Ecto neural progenitor cell (in vitro differentiated cells): ENCODE data around the gene ZKSCAN2.

Source experiments
- DNase-seq: peaks from one replicate; pipeline ENCODE4 v3.0.0-alpha.2; 2018; ENCODE audit warnings: low spot score

The ZKSCAN2 gene

GRCh38 chr16:25257470-25257955, at the start of gene ZKSCAN2:
Gene ZKSCAN2, minus strand, starts transcription at chr16:25257845. Its CDS starts 718 bp downstream, at chr16:25257127.
- peak; percentile 92 for DNase-seq

- DNase-seq, result no peak
Measured at GRCh38 chr16:25299792-25300590, 42.3 kb upstream of the ZKSCAN2 start.

- DNase-seq, result no peak
Measured at GRCh38 chr16:25298165-25298872, 40.7 kb upstream of the ZKSCAN2 start.

DNA sequence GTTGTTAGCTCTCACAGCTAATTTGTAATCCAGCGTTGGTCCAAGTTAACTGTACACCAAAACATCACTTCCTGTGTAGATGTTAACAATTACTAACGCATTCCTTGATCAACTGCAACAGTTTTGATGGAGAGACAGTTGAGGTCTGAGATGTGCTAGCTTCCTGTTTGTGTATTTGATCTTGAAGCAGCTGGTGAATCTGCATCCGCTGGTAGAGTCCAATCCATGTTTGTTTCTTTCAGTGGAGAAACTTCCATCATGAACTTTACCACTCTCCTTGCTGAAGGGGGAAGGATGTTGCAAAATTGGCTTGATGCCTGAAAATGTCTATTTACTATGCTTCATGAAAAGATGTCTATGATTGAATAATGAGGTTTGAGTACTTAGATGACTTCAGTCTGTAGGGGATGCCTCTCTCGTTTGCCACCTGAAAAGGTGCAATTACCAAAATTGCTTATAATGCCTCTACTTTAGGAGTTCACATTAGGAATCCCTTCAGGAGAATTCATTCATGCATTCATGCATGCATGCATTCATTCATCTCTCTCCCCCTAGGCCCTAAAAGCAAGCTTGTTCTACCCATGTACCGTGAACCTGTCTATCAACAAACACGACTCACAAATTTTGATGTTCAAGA, 39.6 kb upstream of the ZKSCAN2 start:
- no peak for DNase-seq

- DNase-seq, result no peak
Measured at GRCh38 chr16:25291580-25291979, 33.9 kb upstream of the ZKSCAN2 start.

- no peak for DNase-seq
Measured at GRCh38 chr16:25289466-25289865, 31.8 kb upstream of the ZKSCAN2 start.

DNA sequence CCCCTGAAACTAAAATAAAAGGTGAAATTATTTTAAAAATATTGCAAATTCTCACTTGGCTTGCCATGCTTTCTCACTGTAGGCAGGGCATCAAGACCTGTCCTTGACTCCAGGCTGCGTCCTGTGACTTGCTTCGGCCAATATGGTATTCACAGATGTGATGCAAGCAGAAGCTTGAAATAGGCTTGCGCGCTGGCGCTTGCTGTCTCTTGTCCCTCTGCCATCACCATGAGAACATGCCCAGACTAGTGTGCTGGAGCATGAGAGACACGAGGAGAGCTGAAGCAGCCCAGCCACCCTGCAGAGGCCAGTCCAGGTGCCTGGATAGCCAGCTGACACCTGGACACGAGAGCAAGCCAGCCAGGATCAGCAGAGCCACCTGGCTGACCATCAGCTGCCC, 21.8 kb upstream of the ZKSCAN2 start:
- no peak for DNase-seq

DNA sequence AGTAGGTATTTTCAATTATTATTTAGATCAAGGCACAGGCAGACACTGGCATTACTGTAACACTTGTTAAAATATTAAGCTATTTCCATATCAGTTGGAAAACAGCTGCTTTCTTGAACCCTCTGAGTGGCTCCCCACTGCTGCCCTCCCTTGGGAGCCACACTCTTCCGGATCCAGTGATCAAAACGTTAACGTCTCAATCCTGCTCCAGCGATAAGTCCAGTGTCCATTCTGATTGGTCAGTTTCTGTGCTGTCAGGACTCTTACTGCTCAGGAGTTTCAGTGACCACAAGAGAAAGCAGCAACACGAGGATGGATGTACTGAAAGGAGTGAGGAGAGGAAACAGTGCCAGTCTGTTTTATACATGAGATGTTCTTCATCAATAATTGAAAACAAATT, 13.8 kb upstream of the ZKSCAN2 start:
- DNase-seq, result no peak

- no peak for DNase-seq
Measured at GRCh38 chr16:25270577-25270976, 12.9 kb upstream of the ZKSCAN2 start.

GRCh38 chr16:25269879-25270278, 12.2 kb upstream of the ZKSCAN2 start:
- DNase-seq, result no peak

DNA sequence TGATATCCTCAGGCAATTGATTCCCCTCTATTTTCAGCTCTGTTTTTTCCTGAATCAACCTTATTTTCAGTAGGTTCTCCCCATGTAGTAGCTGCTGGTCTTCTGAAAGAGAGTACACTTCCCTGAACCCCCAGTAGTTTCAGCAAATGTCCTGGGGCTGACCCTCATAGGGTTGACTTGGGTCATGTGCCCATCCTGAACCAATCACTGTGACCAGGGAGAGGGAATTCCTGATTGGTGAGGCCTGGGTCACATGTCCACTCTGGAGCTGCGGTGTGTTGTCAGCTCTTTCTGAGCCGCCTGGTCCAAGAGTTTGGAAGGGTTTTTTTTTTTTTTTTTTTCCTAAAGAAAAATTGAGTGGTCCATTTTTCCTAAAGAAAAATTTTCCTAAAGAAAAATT, 8.3 kb upstream of the ZKSCAN2 start:
- no peak for DNase-seq

GRCh38 chr16:25264597-25264996, 7.0 kb upstream of the ZKSCAN2 start:
- no peak for DNase-seq

GRCh38 chr16:25260416-25260815, 2.8 kb upstream of the ZKSCAN2 start:
- no peak for DNase-seq

DNA sequence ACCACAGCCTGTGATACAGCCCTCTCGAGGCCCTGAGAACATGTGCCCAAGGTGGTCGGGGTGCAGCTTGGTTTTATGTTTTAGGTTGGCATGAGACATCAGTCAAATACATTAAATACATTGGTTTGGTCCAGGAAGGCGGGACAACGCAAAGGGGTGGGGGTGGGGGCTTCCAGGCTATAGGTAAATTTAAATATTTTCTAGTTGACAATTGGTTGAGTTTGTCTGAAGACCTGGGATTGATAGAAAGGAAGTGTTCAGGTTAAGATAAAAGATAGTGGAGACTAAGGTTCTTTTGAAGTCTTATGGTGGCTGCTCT, 1.2 kb upstream of the ZKSCAN2 start:
- no peak for DNase-seq

GRCh38 chr16:25257956-25258860, 563 bp upstream of the ZKSCAN2 start:
- DNase-seq, result peak; percentile 96

DNA sequence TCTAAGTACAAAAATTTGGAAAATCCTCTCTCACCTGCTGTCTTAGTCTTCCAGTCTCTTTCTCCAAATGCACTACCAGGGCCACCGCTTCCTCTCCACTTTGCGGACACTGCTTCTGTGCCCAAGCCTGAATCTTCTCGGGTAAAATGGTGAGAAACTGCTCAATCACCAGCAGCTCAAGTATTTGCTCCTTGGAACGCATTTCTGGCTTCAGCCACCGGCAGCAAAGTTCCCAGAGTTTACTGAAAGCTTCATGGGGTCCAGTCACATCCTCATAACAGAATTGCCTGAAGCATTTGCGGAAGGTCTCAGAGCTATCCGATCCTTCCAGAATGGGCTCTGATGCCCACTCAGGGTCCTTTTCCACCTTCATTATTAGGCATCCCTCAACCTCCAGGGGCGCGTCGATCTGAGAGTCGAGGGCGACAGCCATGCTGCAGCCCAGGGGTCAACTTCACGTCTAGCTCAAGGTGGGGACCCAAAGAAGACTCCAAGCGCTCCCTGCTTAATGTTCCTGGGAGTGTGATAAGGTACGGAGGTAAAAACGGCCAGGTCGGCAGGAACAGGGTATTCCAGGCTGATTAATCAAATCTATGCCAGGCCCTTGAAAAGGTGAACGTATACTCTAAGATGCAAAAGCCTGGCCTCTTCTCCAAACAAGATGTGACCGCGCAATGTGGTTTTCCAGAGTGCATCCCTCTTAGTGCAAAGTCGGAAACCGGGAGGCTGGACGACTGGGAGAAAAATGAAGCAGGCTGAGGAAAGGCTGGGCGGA, 763 bp downstream of the ZKSCAN2 start:
- DNase-seq, result no peak

GRCh38 chr16:25253322-25253721, 4.3 kb downstream of the ZKSCAN2 start:
- no peak for DNase-seq

GRCh38 chr16:25250467-25250866, 7.2 kb downstream of the ZKSCAN2 start:
- DNase-seq, result no peak

- DNase-seq, result no peak
Measured at GRCh38 chr16:25235991-25236390, 21.7 kb downstream of the ZKSCAN2 start.

DNA sequence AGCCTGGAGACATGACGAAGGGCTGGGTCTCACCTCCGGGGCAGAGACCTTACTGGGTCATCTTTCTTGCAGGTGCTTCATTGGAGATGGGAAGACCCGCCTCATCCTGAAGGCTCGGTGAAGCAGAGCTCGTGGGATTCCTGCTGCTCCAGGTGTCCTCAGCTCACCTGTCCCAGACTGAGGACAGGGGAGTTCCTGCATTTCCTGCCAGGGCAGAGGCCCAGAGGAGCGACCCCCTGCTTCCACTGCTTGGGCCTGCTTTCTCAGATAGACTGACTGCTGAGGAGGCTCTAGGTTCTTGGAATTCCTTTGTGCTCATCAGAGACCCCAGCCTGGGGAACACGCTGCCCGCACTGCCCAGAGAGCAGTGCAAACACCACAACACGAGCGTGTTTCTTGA, 29.3 kb downstream of the ZKSCAN2 start:
- DNase-seq, result no peak

DNA sequence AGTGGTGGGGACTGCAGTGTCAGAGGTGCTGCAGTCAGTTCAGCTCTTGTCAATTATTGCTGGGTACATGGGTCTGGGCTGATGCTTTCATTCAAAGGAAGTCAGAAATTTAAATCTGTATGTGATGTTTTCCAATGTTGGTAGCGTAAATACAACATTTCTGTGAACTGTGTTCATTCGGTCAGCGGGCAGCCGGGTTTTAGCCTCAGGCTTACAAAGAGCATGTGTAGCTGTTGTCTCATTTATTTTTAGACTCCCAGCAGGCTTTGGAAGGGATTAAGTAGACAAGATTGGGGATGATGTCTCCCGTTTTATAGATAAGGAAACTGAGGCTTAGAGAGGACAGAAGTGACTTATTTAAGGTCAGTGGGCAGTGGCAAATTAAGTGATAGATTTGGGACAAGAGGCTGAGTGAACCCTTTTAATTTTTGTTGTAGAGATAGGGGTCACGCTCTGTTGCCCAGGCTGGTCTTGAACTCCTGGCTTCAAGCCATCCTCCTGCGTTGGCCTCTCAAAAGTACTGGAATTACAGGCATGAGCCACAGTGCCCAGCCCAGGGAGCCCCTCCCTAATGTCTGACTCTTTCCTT, 32.8 kb downstream of the ZKSCAN2 start:
- DNase-seq, result no peak
